GM06990 (cell line): ENCODE data around the gene PCBP3.

Experiments
- DNase-seq: peaks from one replicate; pipeline ENCODE4 v3.0.0-alpha.2; 2011; ENCODE audit not compliant: insufficient read length; ENCODE audit errors: extremely low read depth
- H3K27me3 ChIP-seq: replicated peaks from 2 replicates; pipeline ENCODE4 v1.6.0; 2011; ENCODE audit warnings: low read length; ENCODE audit not compliant: control insufficient read depth, insufficient read depth
- H3K36me3 ChIP-seq: 2 replicates; pipeline ENCODE4 v1.5.1; 2011; ENCODE audit warnings: low read length; ENCODE audit not compliant: control insufficient read depth, insufficient read depth
- H3K4me3 ChIP-seq: replicated peaks from 2 replicates; pipeline ENCODE4 v1.5.1; 2011; ENCODE audit warnings: low read depth, mild to moderate bottlenecking, control low read depth, low read length
- CTCF ChIP-seq: IDR thresholded peaks from 2 replicates; pipeline ENCODE4 v1.5.1; 2011; ENCODE audit warnings: low read length, control low read depth, mild to moderate bottlenecking, inconsistent platforms; ENCODE audit not compliant: insufficient read depth, poor library complexity, severe bottlenecking

The PCBP3 gene

GRCh38 chr21:45852886-45853400 lies 209.4 kb downstream of the PCBP3 start:
- TF ChIP-seq CTCF, result no peak
- DNase-seq, result no peak
- no peaks in the 10 kb centered on the region for H3K36me3 ChIP-seq
- H3K27me3 ChIP-seq, result no peaks in the 10 kb centered on the region
- no peak overlapping the region for H3K4me3 ChIP-seq

GRCh38 chr21:45853703-45854342 lies 210.3 kb downstream of the PCBP3 start:
- no peak for TF ChIP-seq CTCF
- Histone ChIP-seq H3K27me3 (no peaks in the 10 kb centered on the region), H3K4me3 (no peak overlapping the region), H3K36me3 (no peaks in the 10 kb centered on the region)
- no peak for DNase-seq

GRCh38 chr21:45854690-45855247 lies 211.2 kb downstream of the PCBP3 start:
- DNase-seq, result no peak
- H3K4me3 ChIP-seq, result no peak overlapping the region
- H3K36me3 ChIP-seq, result no peaks in the 10 kb centered on the region
- TF ChIP-seq CTCF, result no peak
- no peaks in the 10 kb centered on the region for H3K27me3 ChIP-seq

- TF ChIP-seq CTCF, result no peak
- Histone ChIP-seq H3K4me3 (no peak overlapping the region), H3K27me3 (no peaks in the 10 kb centered on the region), H3K36me3 (no peaks in the 10 kb centered on the region)
- DNase-seq, result no peak
Measured at GRCh38 chr21:45855248-45855811, 211.8 kb downstream of the PCBP3 start.

- no peak overlapping the region for H3K4me3 ChIP-seq
- no peak for DNase-seq
- no peaks in the 10 kb centered on the region for H3K27me3 ChIP-seq
- no peak for TF ChIP-seq CTCF
- no peaks in the 10 kb centered on the region for H3K36me3 ChIP-seq
Measured at GRCh38 chr21:45856442-45856841, 212.9 kb downstream of the PCBP3 start.
